MM.1S (cell line): Measurements from ENCODE around the gene SLC1A1.

Source experiments
- DNase-seq: peaks from one replicate; pipeline ENCODE4 v3.0.0-alpha.2; 2015
- H2AFZ ChIP-seq: fragments of 300-600 bp; sonication (generic); 2 replicates; pipeline ENCODE4 v1.6.0; 2016; ENCODE audit warnings: antibody characterized with exemption, low read length
- H3F3A ChIP-seq: fragments of 300-600 bp; sonication (generic); 2 replicates; pipeline ENCODE4 v1.6.1; 2016; ENCODE audit warnings: mild to moderate bottlenecking, antibody characterized with exemption, low read length, moderate library complexity, mixed read lengths; ENCODE audit not compliant: insufficient read depth
- H3K27ac ChIP-seq: fragments of 300-600 bp; sonication (generic); 2 replicates; pipeline ENCODE4 v1.5.1; 2016; ENCODE audit warnings: mild to moderate bottlenecking, low read length
- H3K27me3 ChIP-seq: fragments of 300-600 bp; sonication (generic); replicated peaks from 2 replicates; pipeline ENCODE4 v1.6.0; 2016; ENCODE audit warnings: low read length; ENCODE audit not compliant: insufficient read depth
- H3K36me3 ChIP-seq: fragments of 300-600 bp; sonication (generic); replicated peaks from 2 replicates; pipeline ENCODE4 v1.6.1; 2016; ENCODE audit warnings: mild to moderate bottlenecking, low read length, mixed read lengths; ENCODE audit not compliant: insufficient read depth
- H3K4me1 ChIP-seq: fragments of 300-600 bp; sonication (generic); 2 replicates; pipeline ENCODE4 v1.6.1; 2016; ENCODE audit warnings: low read length, mixed read lengths
- H3K4me2 ChIP-seq: fragments of 300-600 bp; sonication (generic); 2 replicates; pipeline ENCODE4 v1.6.0; 2016; ENCODE audit warnings: low read depth, low read length
- H3K4me3 ChIP-seq: fragments of 300-600 bp; sonication (generic); 2 replicates; pipeline ENCODE4 v1.5.1; 2016; ENCODE audit warnings: low read length, mixed read lengths
- H3K79me2 ChIP-seq: fragments of 300-600 bp; sonication (generic); 2 replicates; pipeline ENCODE4 v1.6.1; 2016; ENCODE audit warnings: mixed run types, low read length, mixed read lengths
- H3K9ac ChIP-seq: fragments of 300-600 bp; sonication (generic); 2 replicates; pipeline ENCODE4 v1.6.1; 2016; ENCODE audit warnings: low read length, mixed read lengths
- H3K9me2 ChIP-seq: fragments of 300-600 bp; sonication (generic); replicated peaks from 2 replicates; pipeline ENCODE4 v1.6.1; 2016; ENCODE audit warnings: mild to moderate bottlenecking, low read length, mixed read lengths; ENCODE audit not compliant: insufficient read depth
- H3K9me3 ChIP-seq: fragments of 300-600 bp; sonication (generic); replicated peaks from 2 replicates; pipeline ENCODE4 v1.6.1; 2016; ENCODE audit warnings: mild to moderate bottlenecking, low read length, mixed read lengths; ENCODE audit not compliant: insufficient read depth
- H4K20me1 ChIP-seq: fragments of 300-600 bp; sonication (generic); 2 replicates; pipeline ENCODE4 v1.6.1; 2016; ENCODE audit warnings: mild to moderate bottlenecking, low read length, moderate library complexity, mixed read lengths; ENCODE audit not compliant: insufficient read depth
- EZH2 ChIP-seq: fragments of 300-600 bp; sonication (generic); optimal IDR thresholded peaks from 2 replicates; pipeline ENCODE3; 2017; ENCODE audit warnings: low read depth, mild to moderate bottlenecking, antibody characterized with exemption, low read length, mixed read lengths
- EZH2phosphoT487 ChIP-seq: fragments of 300-600 bp; sonication (generic); IDR thresholded peaks from 2 replicates; pipeline ENCODE4 v1.6.1; 2018; ENCODE audit warnings: antibody characterized with exemption, low read length
- TF ChIP-seq, protein P1 (sequence below): fragments of 300-600 bp; sonication (generic); IDR thresholded peaks from 2 replicates; pipeline ENCODE4 v1.5.1; 2016; ENCODE audit warnings: antibody characterized with exemption, low read length, mixed read lengths

SLC1A1 gene

DNA sequence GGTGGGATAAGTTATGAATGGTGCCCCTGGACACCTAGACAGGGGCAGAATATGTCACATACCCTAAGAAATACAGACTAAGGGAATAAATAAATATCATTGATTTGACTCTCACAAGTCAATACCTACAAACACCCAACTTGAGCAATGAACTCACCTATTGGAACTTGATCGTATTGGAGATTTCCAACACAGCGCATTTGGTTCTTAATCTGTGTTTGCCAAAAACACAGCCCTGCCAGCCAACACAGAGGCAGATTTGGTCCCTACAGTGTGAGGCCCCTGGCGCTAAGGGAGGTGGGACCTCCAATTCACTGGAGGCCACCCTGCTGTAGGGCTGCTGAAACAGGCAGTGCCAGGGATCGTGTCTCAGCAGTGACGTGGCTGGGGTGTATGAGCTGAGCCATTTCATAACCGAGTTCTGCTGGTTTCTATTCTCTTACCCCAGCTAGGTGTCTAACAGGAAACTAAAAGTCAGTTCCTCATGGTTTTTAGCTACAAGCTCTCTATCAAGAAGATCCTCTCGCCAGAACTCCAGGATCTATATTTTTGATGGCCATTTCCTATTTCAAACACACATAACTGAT, 84.5 kb downstream of the SLC1A1 start:
- Histone ChIP-seq H3K4me2 (no peak overlapping the region), H4K20me1 (no peaks in the 10 kb centered on the region), H3K9me2 (no peaks in the 10 kb centered on the region), H3K4me1 (no peaks in the 10 kb centered on the region), H3K27ac (no peak overlapping the region), H3K27me3 (no peaks in the 10 kb centered on the region), H3K9me3 (no peaks in the 10 kb centered on the region), H3K9ac (no peak overlapping the region), H3K4me3 (no peak overlapping the region), H3F3A (no peaks in the 10 kb centered on the region), H2AFZ (no peak overlapping the region), H3K79me2 (no peaks in the 10 kb centered on the region), H3K36me3 (no peaks in the 10 kb centered on the region)
- DNase-seq: no peak
- no peak for TF ChIP-seq EZH2
- no peak for TF ChIP-seq EZH2phosphoT487
- TF ChIP-seq, protein P1, sequence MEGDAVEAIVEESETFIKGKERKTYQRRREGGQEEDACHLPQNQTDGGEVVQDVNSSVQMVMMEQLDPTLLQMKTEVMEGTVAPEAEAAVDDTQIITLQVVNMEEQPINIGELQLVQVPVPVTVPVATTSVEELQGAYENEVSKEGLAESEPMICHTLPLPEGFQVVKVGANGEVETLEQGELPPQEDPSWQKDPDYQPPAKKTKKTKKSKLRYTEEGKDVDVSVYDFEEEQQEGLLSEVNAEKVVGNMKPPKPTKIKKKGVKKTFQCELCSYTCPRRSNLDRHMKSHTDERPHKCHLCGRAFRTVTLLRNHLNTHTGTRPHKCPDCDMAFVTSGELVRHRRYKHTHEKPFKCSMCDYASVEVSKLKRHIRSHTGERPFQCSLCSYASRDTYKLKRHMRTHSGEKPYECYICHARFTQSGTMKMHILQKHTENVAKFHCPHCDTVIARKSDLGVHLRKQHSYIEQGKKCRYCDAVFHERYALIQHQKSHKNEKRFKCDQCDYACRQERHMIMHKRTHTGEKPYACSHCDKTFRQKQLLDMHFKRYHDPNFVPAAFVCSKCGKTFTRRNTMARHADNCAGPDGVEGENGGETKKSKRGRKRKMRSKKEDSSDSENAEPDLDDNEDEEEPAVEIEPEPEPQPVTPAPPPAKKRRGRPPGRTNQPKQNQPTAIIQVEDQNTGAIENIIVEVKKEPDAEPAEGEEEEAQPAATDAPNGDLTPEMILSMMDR: no peak

- Histone ChIP-seq H3K9ac (no peak overlapping the region), H3K9me2 (no peaks in the 10 kb centered on the region), H3K79me2 (no peaks in the 10 kb centered on the region), H3K4me1 (no peaks in the 10 kb centered on the region), H3K4me3 (no peak overlapping the region), H3K36me3 (no peaks in the 10 kb centered on the region), H3F3A (no peaks in the 10 kb centered on the region), H4K20me1 (no peaks in the 10 kb centered on the region), H3K4me2 (no peak overlapping the region), H3K27ac (no peak overlapping the region), H3K9me3 (no peaks in the 10 kb centered on the region), H3K27me3 (no peaks in the 10 kb centered on the region), H2AFZ (no peak overlapping the region)
- TF ChIP-seq, protein P1: no peak
- no peak for TF ChIP-seq EZH2phosphoT487
- no peak for TF ChIP-seq EZH2
- DNase-seq: no peak
These were observed 85.7 kb downstream of the SLC1A1 start for GRCh38 chr9:4575997-4576396.

- H3K36me3 ChIP-seq: no peaks in the 10 kb centered on the region
- no peak overlapping the region for H3K4me3 ChIP-seq
- no peak for TF ChIP-seq EZH2phosphoT487
- TF ChIP-seq EZH2: no peak
- TF ChIP-seq, protein P1: no peak
- no peaks in the 10 kb centered on the region for H4K20me1 ChIP-seq
- H3K9me3 ChIP-seq: no peaks in the 10 kb centered on the region
- no peaks in the 10 kb centered on the region for H3K9me2 ChIP-seq
- no peaks in the 10 kb centered on the region for H3F3A ChIP-seq
- no peaks in the 10 kb centered on the region for H3K4me1 ChIP-seq
- H3K27me3 ChIP-seq: no peaks in the 10 kb centered on the region
- no peaks in the 10 kb centered on the region for H3K79me2 ChIP-seq
- no peak overlapping the region for H2AFZ ChIP-seq
- no peak overlapping the region for H3K27ac ChIP-seq
- H3K4me2 ChIP-seq: no peak overlapping the region
- no peak overlapping the region for H3K9ac ChIP-seq
- no peak for DNase-seq
These were observed 86.2 kb downstream of the SLC1A1 start for GRCh38 chr9:4576448-4576847.
